OCI-LY7 (cell line): ENCODE data around the gene LRRC8C. TPM values are rescaled to one million over a fixed set of nuclear protein-coding genes. Genes with fewer than 3 reads are reported as not detected.
A peak's percentile ranks its signal among the peaks of the same experiment; 100 is the strongest.

Experiments
- BruUV-seq: library from RNA; stranded (reverse); fragments of 400-500 nt; replicated peaks from 2 replicates; lab custom pipeline; 2021; lab: Mats Ljungman, UMichigan
- CTCF ChIA-PET: fragments of 300-600 bp; sonication (Branson Sonifier 250); formaldehyde crosslinking; loops from one replicate; lab custom pipeline; 2022; ENCODE audit warnings: antibody characterized with exemption; ENCODE audit not compliant: unreplicated experiment; lab: Charles Lee
- POLR2A ChIA-PET: fragments of 300-600 bp; sonication (Branson Sonifier 250); formaldehyde crosslinking; loops from one replicate; lab custom pipeline; 2022; ENCODE audit warnings: antibody characterized with exemption; lab: Charles Lee
- DNase-seq: peaks from one replicate; pipeline ENCODE4 v3.0.0-alpha.2; 2015; ENCODE audit warnings: low spot score
- H2AFZ ChIP-seq: fragments of 200-600 bp; sonication (generic), shearing (Covaris generic); 2 replicates; pipeline ENCODE4 v1.6.1; 2014; ENCODE audit warnings: mild to moderate bottlenecking, antibody characterized with exemption, low read length, moderate library complexity
- H3K27ac ChIP-seq: fragments of 200-600 bp; sonication (generic); 2 replicates; pipeline ENCODE4 v1.5.1; 2014; ENCODE audit warnings: mixed run types, low read depth, mild to moderate bottlenecking, moderate library complexity, low read length, inconsistent platforms; ENCODE audit not compliant: poor library complexity, severe bottlenecking
- H3K36me3 ChIP-seq: fragments of 200-600 bp; sonication (generic); 2 replicates; pipeline ENCODE4 v1.6.1; 2014; ENCODE audit warnings: mild to moderate bottlenecking, antibody characterized with exemption, low read length, moderate library complexity, mixed read lengths; ENCODE audit not compliant: insufficient read depth
- H3K4me1 ChIP-seq: fragments of 200-600 bp; sonication (generic); 2 replicates; pipeline ENCODE4 v1.5.1; 2014; ENCODE audit warnings: mild to moderate bottlenecking, low read length; ENCODE audit not compliant: insufficient read depth, poor library complexity, severe bottlenecking
- H3K4me2 ChIP-seq: fragments of 200-600 bp; sonication (generic); 2 replicates; pipeline ENCODE4 v1.6.1; 2014; ENCODE audit warnings: mild to moderate bottlenecking, low read length
- H3K4me3 ChIP-seq: fragments of 200-600 bp; sonication (generic); 2 replicates; pipeline ENCODE4 v1.5.1; 2014; ENCODE audit warnings: mild to moderate bottlenecking, low read depth, low read length; ENCODE audit not compliant: poor library complexity, severe bottlenecking
- H3K79me2 ChIP-seq: fragments of 200-600 bp; sonication (generic); 2 replicates; pipeline ENCODE4 v1.6.1; 2016; ENCODE audit warnings: low read depth, mild to moderate bottlenecking, low read length, moderate library complexity, mixed read lengths; ENCODE audit not compliant: insufficient read depth
- H3K9me2 ChIP-seq: fragments of 200-600 bp; sonication (generic); 2 replicates; pipeline ENCODE4 v1.6.1; 2016; ENCODE audit warnings: mild to moderate bottlenecking, low read length, mixed read lengths; ENCODE audit not compliant: insufficient read depth
- H3K9me3 ChIP-seq: fragments of 200-600 bp; sonication (generic); 2 replicates; pipeline ENCODE4 v1.6.1; 2014; ENCODE audit warnings: mild to moderate bottlenecking, mixed run types, low read length, mixed read lengths
- H4K20me1 ChIP-seq: fragments of 200-600 bp; sonication (generic); 2 replicates; pipeline ENCODE4 v1.6.1; 2014; ENCODE audit warnings: mild to moderate bottlenecking, antibody characterized with exemption, low read length, moderate library complexity, mixed read lengths; ENCODE audit not compliant: insufficient read depth
- CTCF ChIP-seq: fragments of 200-600 bp; sonication (generic); conservative IDR thresholded peaks from 2 replicates; pipeline ENCODE4 v1.5.1; 2014; ENCODE audit warnings: mild to moderate bottlenecking, antibody characterized with exemption, low read length, moderate library complexity, mixed read lengths
- EZH2phosphoT487 ChIP-seq: fragments of 200-600 bp; sonication (generic); IDR thresholded peaks from 2 replicates; pipeline ENCODE4 v1.6.1; 2018; ENCODE audit warnings: low read depth, borderline replicate concordance, mild to moderate bottlenecking, mixed run types, antibody characterized with exemption, low read length, moderate library complexity, mixed read lengths
- intact Hi-C: fragments of 100-400 bp; cut with micrococcal nuclease; formaldehyde crosslinking; loops from one replicate; pipeline ENCODE4 v1.10.0; 2022; ENCODE audit not compliant: unreplicated experiment
- total RNA-seq, 2 experiments: library from RNA; depleted of rRNA in 1 of 2; stranded (reverse); fragments of >200 nt in 1 of 2; shearing (Covaris generic) in 1 of 2; gene quantifications; 2 replicates each; pipeline ENCODE4 v1.2.3, GENCODE V29; 2014 to 2022

The LRRC8C gene
- total RNA-seq, 2 experiments from 2014 or later = 6.0 to 9.0 TPM

GRCh38 chr1:89598450-89599331 is 34.2 kb upstream of the LRRC8C start:
- no peaks in the 10 kb centered on the region for H3K36me3 ChIP-seq
- H4K20me1 ChIP-seq = peaks cover 7% of the 10 kb centered on the region; the same call in 1 of the 2 replicates
- BruUV-seq = no TSS peak
- H3K4me2 ChIP-seq = no peak overlapping the region
- H3K27ac ChIP-seq = no peak overlapping the region
- no peaks in the 10 kb centered on the region for H3K79me2 ChIP-seq
- ChIA-PET POLR2A (no interaction called here), CTCF (no interaction called here)
- H3K4me1 ChIP-seq = no peaks in the 10 kb centered on the region
- H2AFZ ChIP-seq = no peak overlapping the region
- H3K9me2 ChIP-seq = no peaks in the 10 kb centered on the region
- DNase-seq = peak; percentile 50
- H3K4me3 ChIP-seq = no peak overlapping the region
- intact Hi-C loops = loop anchor here (1.0 to 2.0 kb wide), 4 partner anchors 74 to 165 kb away; partner anchors contain the start of gene LRRC8B
- H3K9me3 ChIP-seq = no peaks in the 10 kb centered on the region
- TF ChIP-seq CTCF = peak; percentile 89
- TF ChIP-seq EZH2phosphoT487 = no peak

GRCh38 chr1:89599332-89599630 is 33.6 kb upstream of the LRRC8C start:
- Histone ChIP-seq H3K36me3 (no peaks in the 10 kb centered on the region), H3K4me2 (no peak overlapping the region), H3K27ac (no peak overlapping the region), H3K4me1 (no peaks in the 10 kb centered on the region), H3K79me2 (no peaks in the 10 kb centered on the region), H3K9me3 (no peaks in the 10 kb centered on the region), H2AFZ (no peak overlapping the region), H3K4me3 (no peak overlapping the region), H3K9me2 (no peaks in the 10 kb centered on the region), H4K20me1 (peaks cover 7% of the 10 kb centered on the region; the same call in 1 of the 2 replicates)
- no TSS peak for BruUV-seq
- intact Hi-C loops = loop anchor here (1.0 to 2.0 kb wide), 3 partner anchors 74 to 164 kb away; partner anchors contain the start of gene LRRC8B
- TF ChIP-seq CTCF (peak; percentile 52; the same call in 1 of the 2 replicates), EZH2phosphoT487 (no peak)
- CTCF ChIA-PET = no interaction called here
- DNase-seq = no peak
- POLR2A ChIA-PET = no interaction called here
